VCaP (cell line): ENCODE measurements around the gene C1QTNF4.

Experiments
- H3K27ac ChIP-seq: fragments of 450-650 bp; 2 replicates; pipeline ENCODE4 v1.5.1; 2017
- CTCF ChIP-seq: fragments of 450-650 bp; conservative IDR thresholded peaks from 2 replicates; pipeline ENCODE4 v1.5.1; 2017; ENCODE audit warnings: mild to moderate bottlenecking, moderate library complexity

Gene C1QTNF4

GRCh38 chr11:47572715-47573255 lies 21.4 kb downstream of the C1QTNF4 start:
- no peak overlapping the region for H3K27ac ChIP-seq
- TF ChIP-seq CTCF, result no peak

GRCh38 chr11:47571895-47572294 lies 22.3 kb downstream of the C1QTNF4 start:
- H3K27ac ChIP-seq, result no peak overlapping the region
- TF ChIP-seq CTCF, result no peak

- no peak for TF ChIP-seq CTCF
- no peak overlapping the region for H3K27ac ChIP-seq
Observed at GRCh38 chr11:47571357-47571729, 22.9 kb downstream of the C1QTNF4 start.

- no peak for TF ChIP-seq CTCF
- no peak overlapping the region for H3K27ac ChIP-seq
Observed at GRCh38 chr11:47570651-47571356, 23.4 kb downstream of the C1QTNF4 start.

DNA sequence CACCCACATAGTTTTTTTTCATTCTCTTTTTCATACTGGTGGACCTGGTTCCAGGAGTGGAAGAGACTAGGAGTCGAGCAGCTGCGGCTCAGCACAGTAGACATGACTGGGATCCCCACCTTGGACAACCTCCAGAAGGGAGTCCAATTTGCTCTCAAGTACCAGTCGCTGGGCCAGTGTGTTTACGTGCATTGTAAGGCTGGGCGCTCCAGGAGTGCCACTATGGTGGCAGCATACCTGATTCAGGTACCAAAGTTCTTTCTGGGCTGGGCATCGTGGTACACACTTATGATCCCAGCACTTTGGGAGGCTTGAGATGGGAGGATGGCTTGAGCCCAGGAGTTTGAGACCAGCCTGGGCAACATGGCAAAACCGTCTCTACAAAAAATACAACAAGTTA lies 24.6 kb downstream of the C1QTNF4 start:
- no peak overlapping the region for H3K27ac ChIP-seq
- TF ChIP-seq CTCF, result no peak

- TF ChIP-seq CTCF, result no peak
- peak overlapping the region; percentile 83 for H3K27ac ChIP-seq
Observed at GRCh38 chr11:47566149-47566698, 28.0 kb downstream of the C1QTNF4 start.

DNA sequence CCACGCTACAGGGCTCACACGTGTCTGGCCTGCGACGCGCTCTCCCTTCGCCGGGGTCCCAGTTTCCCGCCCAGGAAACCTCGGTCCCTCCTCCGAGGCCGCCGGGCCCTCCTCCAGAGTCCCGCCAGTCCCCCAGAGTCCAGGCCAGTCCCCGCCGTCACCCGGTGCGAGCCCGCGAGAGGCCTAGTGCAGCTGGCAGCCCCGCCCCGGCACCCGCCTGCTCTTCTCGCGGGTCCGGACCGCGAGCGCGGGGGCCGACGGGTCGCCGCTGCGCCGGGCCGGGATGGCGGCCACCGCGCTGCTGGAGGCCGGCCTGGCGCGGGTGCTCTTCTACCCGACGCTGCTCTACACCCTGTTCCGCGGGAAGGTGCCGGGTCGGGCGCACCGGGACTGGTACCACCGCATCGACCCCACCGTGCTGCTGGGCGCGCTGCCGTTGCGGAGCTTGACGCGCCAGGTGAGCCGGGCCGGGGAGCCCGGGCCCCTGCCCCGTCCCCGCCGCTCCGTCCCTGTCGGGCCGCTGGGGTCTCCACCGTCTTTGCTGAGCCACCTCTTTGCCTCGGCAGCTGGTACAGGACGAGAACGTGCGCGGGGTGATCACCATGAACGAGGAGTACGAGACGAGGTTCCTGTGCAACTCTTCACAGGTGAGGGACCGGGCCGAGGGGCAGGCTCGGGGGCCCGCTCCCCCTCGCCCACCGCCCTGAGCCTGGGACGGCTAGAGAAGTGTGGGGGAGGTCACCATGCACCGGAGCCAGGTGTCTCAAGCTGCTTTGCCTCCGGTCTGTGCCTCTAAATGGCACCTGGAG lies 28.7 kb downstream of the C1QTNF4 start, which contains the start of gene PTPMT1:
TSS of gene PTPMT1 (plus strand) at position 260 of the 809 bp plus-strand sequence. CDS start at position 284, 24 bp downstream.
- no peak for TF ChIP-seq CTCF
- H3K27ac ChIP-seq, result peak within 1 kb of the TSS; percentile 83
